Liver (tissue), 9 donors: Measurements from ENCODE around the gene GABPB1. TPM values are rescaled to one million over a fixed set of nuclear protein-coding genes. Genes with fewer than 3 reads are reported as not detected.

ENCODE experiments used
- DNase-seq: peaks from one replicate; pipeline ENCODE4 v3.0.0-alpha.2; 2017; ENCODE audit warnings: low spot score
- H3K27ac ChIP-seq, 2 donors: one replicate each; pipeline ENCODE4 v1.7.0; 2013; ENCODE audit warnings: inconsistent platforms in 2 of 2, low read length in 2 of 2, control low read depth in 1 of 2, low read depth in 1 of 2, mild to moderate bottlenecking in 1 of 2
- H3K27me3 ChIP-seq, 4 donors: one replicate each; pipeline versions ENCODE4 v1.6.1 to v1.7.0; 2013; ENCODE audit warnings: low read length in 3 of 4, inconsistent platforms in 1 of 4, mild to moderate bottlenecking in 1 of 4, moderate library complexity in 1 of 4; ENCODE audit not compliant: control insufficient read depth in 4 of 4, insufficient read depth in 4 of 4
- H3K36me3 ChIP-seq, 4 donors: one replicate each; pipeline versions ENCODE4 v1.6.1 to v1.7.0; 2013; ENCODE audit warnings: low read length in 3 of 4, mild to moderate bottlenecking in 3 of 4, low read depth in 1 of 4, moderate library complexity in 1 of 4; ENCODE audit not compliant: control insufficient read depth in 4 of 4, insufficient read depth in 3 of 4
- H3K4me1 ChIP-seq, 4 donors: one replicate each; pipeline versions ENCODE4 v1.6.1 to v1.7.0; 2013; ENCODE audit warnings: low read length in 3 of 4, mild to moderate bottlenecking in 3 of 4, moderate library complexity in 1 of 4; ENCODE audit not compliant: control insufficient read depth in 4 of 4, insufficient read depth in 4 of 4
- H3K4me3 ChIP-seq, 3 donors: one replicate each; pipeline versions ENCODE4 v1.6.1 to v1.7.0; 2013; ENCODE audit warnings: low read length in 3 of 3, control low read depth in 1 of 3, low read depth in 1 of 3, mild to moderate bottlenecking in 1 of 3
- H3K9ac ChIP-seq, 2 donors: one replicate each; pipeline ENCODE4 v1.7.0; 2013; ENCODE audit warnings: low read length in 2 of 2, mild to moderate bottlenecking in 2 of 2, moderate library complexity in 2 of 2, control low read depth in 1 of 2, low read depth in 1 of 2
- H3K9me3 ChIP-seq, 4 donors: one replicate each; pipeline versions ENCODE4 v1.6.1 to v1.7.0; 2013; ENCODE audit warnings: low read length in 3 of 4; ENCODE audit not compliant: control insufficient read depth in 4 of 4
- EGR1 ChIP-seq, 2 donors: IDR thresholded peaks; 2 replicates each; pipeline ENCODE4 v1.6.1; 2016 to 2018; ENCODE audit warnings: antibody characterized with exemption in 2 of 2, low read depth in 2 of 2
- FOXA2 ChIP-seq: IDR thresholded peaks from 2 replicates; pipeline ENCODE4 v1.6.1; 2016; ENCODE audit warnings: antibody characterized with exemption
- GABPA ChIP-seq, 2 donors: IDR thresholded peaks in 1 of 2; conservative IDR thresholded peaks in 1 of 2; 2 replicates each; pipeline ENCODE4 v1.6.1; 2016; ENCODE audit warnings: antibody characterized with exemption in 2 of 2, mild to moderate bottlenecking in 1 of 2, moderate library complexity in 1 of 2
- HNF4A ChIP-seq, 2 donors: conservative IDR thresholded peaks; 2 replicates each; pipeline ENCODE4 v1.6.1; 2016; ENCODE audit warnings: antibody characterized with exemption in 2 of 2, mild to moderate bottlenecking in 2 of 2
- HNF4G ChIP-seq: IDR thresholded peaks from 2 replicates; pipeline ENCODE4 v1.6.1; 2016; ENCODE audit warnings: antibody characterized with exemption
- JUND ChIP-seq, 2 donors: IDR thresholded peaks; 2 replicates each; pipeline ENCODE4 v1.6.1; 2016; ENCODE audit warnings: antibody characterized with exemption in 2 of 2
- NR2F2 ChIP-seq: IDR thresholded peaks from 2 replicates; pipeline ENCODE4 v1.6.1; 2016; ENCODE audit warnings: antibody characterized with exemption
- RAD21 ChIP-seq, 2 donors: IDR thresholded peaks; 2 replicates each; pipeline ENCODE4 v1.6.1; 2016; ENCODE audit warnings: antibody characterized with exemption in 2 of 2, mild to moderate bottlenecking in 2 of 2
- RXRA ChIP-seq, 2 donors: IDR thresholded peaks; 2 replicates each; pipeline ENCODE4 v1.6.1; 2017 to 2018; ENCODE audit warnings: antibody characterized with exemption in 2 of 2, mild to moderate bottlenecking in 1 of 2
- TAF1 ChIP-seq: conservative IDR thresholded peaks from 2 replicates; pipeline ENCODE4 v1.6.1; 2016; ENCODE audit warnings: antibody characterized with exemption, mild to moderate bottlenecking
- YY1 ChIP-seq: IDR thresholded peaks from 2 replicates; pipeline ENCODE4 v1.6.1; 2016; ENCODE audit warnings: antibody characterized with exemption, mild to moderate bottlenecking
- WGBS: extraction: QIAGEN DNeasy Blood & Tissue Kit; methylation state at CpG from one replicate; pipeline ENCODE4 v1.1.7; 2013; 5-methylcytosine and 5-hydroxymethylcytosine counted together
- polyA plus RNA-seq, 2 donors: library from polyadenylated mRNA; stranded (reverse) in 1 of 2; unstranded in 1 of 2; fragments of 200-250 nt in 1 of 2; fragments of >200 nt in 1 of 2; fragmentation: Nextera tagmentation in 1 of 2; extraction: Ambion mirVana in 1 of 2; gene quantifications; one replicate each; pipeline versions ENCODE4 v1.2.1 to v1.2.3, GENCODE V29; 2013 to 2015
- total RNA-seq, 2 donors: library from RNA; depleted of rRNA; stranded (reverse); fragments of >200 nt; gene quantifications; one replicate each; pipeline ENCODE4 v1.2.3, GENCODE V29; 2014
- TF ChIP-seq, protein P1 (sequence below): IDR thresholded peaks from 2 replicates; pipeline ENCODE4 v1.6.1; 2016; ENCODE audit warnings: antibody characterized with exemption
- TF ChIP-seq, protein P2 (sequence below): fragments of 150-350 bp; IDR thresholded peaks from 2 replicates; pipeline ENCODE4 v1.5.1; 2017; ENCODE audit warnings: improper control_type of control experiment, low read depth, low read length; ENCODE audit not compliant: missing input control
- TF ChIP-seq, protein P3 (sequence below): IDR thresholded peaks from 2 replicates; pipeline ENCODE4 v1.6.1; 2016; ENCODE audit warnings: antibody characterized with exemption
- TF ChIP-seq, protein P4 (sequence below): IDR thresholded peaks from 2 replicates; pipeline ENCODE4 v1.6.1; 2016; ENCODE audit warnings: antibody characterized with exemption
- donor health status: healthy.
- donor health status: healthy.
- donor health status: healthy.
- donor health status: healthy.
- donor health status: healthy.

The GABPB1 gene
- total and polyA plus RNA-seq, 4 donors, result 4.4 to 23.6 (median 9.8) TPM

DNA sequence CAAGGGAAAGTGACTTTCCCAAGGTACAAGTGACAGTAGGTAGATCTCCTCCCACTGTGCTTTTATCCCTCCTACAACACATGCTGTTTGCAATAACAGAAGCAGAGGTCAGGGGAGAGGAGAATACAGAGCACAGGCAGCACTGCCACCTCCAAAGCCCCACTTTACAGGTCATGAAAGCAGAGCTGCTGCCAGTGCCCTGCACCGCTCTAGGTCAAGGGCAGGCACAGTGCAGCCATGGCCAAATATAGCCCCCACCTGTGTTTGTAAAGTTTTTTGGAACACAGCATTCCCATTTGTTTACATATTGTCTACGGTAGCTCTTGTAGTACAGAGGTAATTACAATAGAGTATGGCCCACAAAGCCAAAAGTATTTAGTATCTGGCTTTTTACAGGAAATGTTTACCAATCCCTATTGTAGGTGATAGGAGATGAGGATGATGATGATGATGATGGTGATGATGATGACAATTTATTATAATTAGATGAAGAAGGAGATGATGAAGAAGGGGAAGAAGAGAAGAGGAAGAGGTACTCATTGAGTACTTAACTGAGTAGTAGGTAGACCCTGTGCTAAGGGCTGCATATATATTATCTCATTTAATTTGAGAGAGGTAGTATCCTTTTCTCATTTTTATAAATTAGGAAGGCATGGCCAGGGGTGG, 109.9 kb downstream of the GABPB1 start (continued):
- TF ChIP-seq, protein P1, sequence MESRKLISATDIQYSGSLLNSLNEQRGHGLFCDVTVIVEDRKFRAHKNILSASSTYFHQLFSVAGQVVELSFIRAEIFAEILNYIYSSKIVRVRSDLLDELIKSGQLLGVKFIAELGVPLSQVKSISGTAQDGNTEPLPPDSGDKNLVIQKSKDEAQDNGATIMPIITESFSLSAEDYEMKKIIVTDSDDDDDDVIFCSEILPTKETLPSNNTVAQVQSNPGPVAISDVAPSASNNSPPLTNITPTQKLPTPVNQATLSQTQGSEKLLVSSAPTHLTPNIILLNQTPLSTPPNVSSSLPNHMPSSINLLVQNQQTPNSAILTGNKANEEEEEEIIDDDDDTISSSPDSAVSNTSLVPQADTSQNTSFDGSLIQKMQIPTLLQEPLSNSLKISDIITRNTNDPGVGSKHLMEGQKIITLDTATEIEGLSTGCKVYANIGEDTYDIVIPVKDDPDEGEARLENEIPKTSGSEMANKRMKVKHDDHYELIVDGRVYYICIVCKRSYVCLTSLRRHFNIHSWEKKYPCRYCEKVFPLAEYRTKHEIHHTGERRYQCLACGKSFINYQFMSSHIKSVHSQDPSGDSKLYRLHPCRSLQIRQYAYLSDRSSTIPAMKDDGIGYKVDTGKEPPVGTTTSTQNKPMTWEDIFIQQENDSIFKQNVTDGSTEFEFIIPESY, result peak; percentile 90
- peak; percentile 57 to 64 for TF ChIP-seq RAD21 (IDR thresholded peaks at IDR 0.05)
- TF ChIP-seq JUND (IDR thresholded peaks at IDR 0.05), result peak; percentile 41 to 82
- TF ChIP-seq NR2F2, result peak; percentile 92

DNA sequence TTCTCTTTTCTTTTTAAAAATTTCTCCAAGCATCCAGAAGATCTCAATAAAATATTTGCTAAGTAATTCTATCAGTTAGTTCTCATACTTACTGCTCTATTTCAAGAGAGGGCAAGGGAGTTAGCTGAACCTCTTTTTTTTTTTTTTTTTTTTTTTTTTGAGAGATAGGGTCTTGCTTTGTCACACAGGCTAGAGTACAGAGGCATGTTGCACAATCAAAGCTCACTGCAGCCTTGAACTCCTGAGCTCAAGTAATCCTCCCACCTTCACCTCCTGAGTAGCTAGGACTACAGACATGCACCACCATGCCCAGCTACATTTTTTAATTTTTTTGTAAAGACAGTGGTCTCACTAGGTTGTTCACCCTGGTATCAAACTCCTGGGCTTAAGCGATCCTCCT, 110.8 kb downstream of the GABPB1 start:
- no peaks in the 10 kb centered on the region for H3K27me3 ChIP-seq
- peak overlapping the region; percentile 79 to 85 for H3K27ac ChIP-seq
- H3K9me3 ChIP-seq, result no peaks in the 10 kb centered on the region
- no peak for TF ChIP-seq JUND (IDR thresholded peaks at IDR 0.05)
- TF ChIP-seq YY1, result no peak
- TF ChIP-seq TAF1, result no peak
- TF ChIP-seq HNF4G, result no peak
- TF ChIP-seq HNF4A (conservative IDR thresholded peaks at IDR 0.05), result peak; percentile 36 to 47
- TF ChIP-seq RXRA (IDR thresholded peaks at IDR 0.05), result peak in 1 of 2 donors; percentile 43
- no peak for TF ChIP-seq NR2F2
- DNase-seq, result no peak
- H3K4me3 ChIP-seq, result no peak overlapping the region
- no peak overlapping the region for H3K9ac ChIP-seq
- H3K4me1 ChIP-seq, result peaks cover 13 to 55% (median 41%) of the 10 kb centered on the region in 4 donors
- WGBS, result 100% methylated on average over 1 of the region's 1 CpG
- no peaks in the 10 kb centered on the region for H3K36me3 ChIP-seq

DNA sequence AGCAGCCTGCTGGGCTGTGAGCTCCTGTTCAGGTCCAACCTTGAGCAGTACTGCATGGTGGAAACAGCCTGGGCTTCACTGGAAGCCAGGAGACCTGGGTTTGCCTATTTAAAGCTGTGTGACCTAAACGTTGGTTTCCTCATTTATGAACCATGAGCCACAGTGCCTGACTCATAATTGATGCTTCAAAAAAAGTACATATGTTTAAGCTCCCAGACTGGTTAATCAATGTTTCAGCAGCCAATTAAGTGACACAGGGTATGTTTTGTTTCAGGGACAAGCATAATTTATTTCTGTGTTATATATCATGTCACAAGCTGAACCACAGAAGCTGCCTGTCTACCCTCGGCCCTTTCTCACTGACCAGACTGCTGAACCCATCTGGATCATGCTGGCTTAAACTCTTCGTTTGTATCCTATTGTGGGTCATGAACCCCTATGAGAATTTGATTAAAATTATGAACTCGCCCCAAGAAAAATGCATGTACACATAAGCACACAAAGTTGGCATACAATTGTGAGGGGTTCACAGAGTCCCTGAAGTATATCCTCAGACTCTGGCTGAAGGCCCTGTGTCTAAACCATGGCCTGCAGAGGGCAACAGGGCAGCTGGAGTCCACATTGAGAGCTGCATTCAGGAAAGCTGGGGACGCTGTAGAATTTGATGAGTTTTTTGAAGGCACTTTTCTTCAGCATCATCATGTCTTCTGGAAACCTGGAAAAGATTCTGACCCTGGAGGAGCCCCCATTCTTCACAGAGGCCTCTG, 113.1 kb downstream of the GABPB1 start:
- 68% methylated on average over 5 of the region's 5 CpGs for WGBS
- no peaks in the 10 kb centered on the region for H3K36me3 ChIP-seq
- H3K4me1 ChIP-seq, result peaks cover 17 to 57% (median 44%) of the 10 kb centered on the region in 4 donors
- no peak overlapping the region for H3K9ac ChIP-seq
- no peaks in the 10 kb centered on the region for H3K27me3 ChIP-seq
- DNase-seq, result no peak
- H3K4me3 ChIP-seq, result no peak overlapping the region
- no peaks in the 10 kb centered on the region for H3K9me3 ChIP-seq
- TF ChIP-seq NR2F2 (no peak), TAF1 (no peak), RAD21 (IDR thresholded peaks at IDR 0.05) (peak; percentile 52 to 53), HNF4A (conservative IDR thresholded peaks at IDR 0.05) (peak; percentile 45 to 58), FOXA2 (no peak), RXRA (IDR thresholded peaks at IDR 0.05) (no peak), HNF4G (no peak), EGR1 (IDR thresholded peaks at IDR 0.05; ENCODE audit: low read depth in 2 of 2) (no peak), YY1 (no peak), GABPA (IDR thresholded peaks at IDR 0.05 in 1 of 2, conservative IDR thresholded peaks at IDR 0.05 in 1 of 2) (no peak)
- TF ChIP-seq, protein P2, sequence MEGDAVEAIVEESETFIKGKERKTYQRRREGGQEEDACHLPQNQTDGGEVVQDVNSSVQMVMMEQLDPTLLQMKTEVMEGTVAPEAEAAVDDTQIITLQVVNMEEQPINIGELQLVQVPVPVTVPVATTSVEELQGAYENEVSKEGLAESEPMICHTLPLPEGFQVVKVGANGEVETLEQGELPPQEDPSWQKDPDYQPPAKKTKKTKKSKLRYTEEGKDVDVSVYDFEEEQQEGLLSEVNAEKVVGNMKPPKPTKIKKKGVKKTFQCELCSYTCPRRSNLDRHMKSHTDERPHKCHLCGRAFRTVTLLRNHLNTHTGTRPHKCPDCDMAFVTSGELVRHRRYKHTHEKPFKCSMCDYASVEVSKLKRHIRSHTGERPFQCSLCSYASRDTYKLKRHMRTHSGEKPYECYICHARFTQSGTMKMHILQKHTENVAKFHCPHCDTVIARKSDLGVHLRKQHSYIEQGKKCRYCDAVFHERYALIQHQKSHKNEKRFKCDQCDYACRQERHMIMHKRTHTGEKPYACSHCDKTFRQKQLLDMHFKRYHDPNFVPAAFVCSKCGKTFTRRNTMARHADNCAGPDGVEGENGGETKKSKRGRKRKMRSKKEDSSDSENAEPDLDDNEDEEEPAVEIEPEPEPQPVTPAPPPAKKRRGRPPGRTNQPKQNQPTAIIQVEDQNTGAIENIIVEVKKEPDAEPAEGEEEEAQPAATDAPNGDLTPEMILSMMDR, result peak; percentile 8
- TF ChIP-seq, protein P3, sequence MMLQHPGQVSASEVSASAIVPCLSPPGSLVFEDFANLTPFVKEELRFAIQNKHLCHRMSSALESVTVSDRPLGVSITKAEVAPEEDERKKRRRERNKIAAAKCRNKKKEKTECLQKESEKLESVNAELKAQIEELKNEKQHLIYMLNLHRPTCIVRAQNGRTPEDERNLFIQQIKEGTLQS, result no peak
- TF ChIP-seq, protein P1, result no peak
- TF ChIP-seq, protein P4, sequence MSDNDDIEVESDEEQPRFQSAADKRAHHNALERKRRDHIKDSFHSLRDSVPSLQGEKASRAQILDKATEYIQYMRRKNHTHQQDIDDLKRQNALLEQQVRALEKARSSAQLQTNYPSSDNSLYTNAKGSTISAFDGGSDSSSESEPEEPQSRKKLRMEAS, result no peak
- H3K27ac ChIP-seq, result peak overlapping the region in 1 of 2 donors; percentile 22
